ENCODE measurements around the gene EYS.

Gene EYS

DNA sequence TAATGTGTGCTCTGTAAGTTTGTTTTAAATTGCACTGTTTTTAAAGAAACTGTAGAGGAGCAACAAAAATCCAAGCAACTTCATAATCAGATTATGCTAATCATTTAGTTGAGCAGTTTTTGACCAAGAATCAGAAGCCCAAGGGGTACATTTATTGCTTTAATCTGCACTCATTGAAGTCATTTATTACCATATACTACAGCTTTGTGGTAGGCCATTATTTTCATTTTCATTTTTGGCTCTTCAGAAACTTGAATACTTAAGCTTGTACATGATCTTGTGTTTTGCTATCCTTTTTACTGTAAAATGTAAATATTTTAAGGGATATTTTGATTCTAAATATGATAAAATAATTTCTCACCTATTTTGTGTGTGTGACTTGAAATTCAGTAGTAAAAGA is 1992.9 kb downstream of the EYS start:
- no peak overlapping the region for H3K4me3 ChIP-seq (ENCODE audit: control insufficient read depth, low read depth, low read length)
- no peak for DNase-seq (ENCODE audit: low read depth)
- TF ChIP-seq, protein P1, sequence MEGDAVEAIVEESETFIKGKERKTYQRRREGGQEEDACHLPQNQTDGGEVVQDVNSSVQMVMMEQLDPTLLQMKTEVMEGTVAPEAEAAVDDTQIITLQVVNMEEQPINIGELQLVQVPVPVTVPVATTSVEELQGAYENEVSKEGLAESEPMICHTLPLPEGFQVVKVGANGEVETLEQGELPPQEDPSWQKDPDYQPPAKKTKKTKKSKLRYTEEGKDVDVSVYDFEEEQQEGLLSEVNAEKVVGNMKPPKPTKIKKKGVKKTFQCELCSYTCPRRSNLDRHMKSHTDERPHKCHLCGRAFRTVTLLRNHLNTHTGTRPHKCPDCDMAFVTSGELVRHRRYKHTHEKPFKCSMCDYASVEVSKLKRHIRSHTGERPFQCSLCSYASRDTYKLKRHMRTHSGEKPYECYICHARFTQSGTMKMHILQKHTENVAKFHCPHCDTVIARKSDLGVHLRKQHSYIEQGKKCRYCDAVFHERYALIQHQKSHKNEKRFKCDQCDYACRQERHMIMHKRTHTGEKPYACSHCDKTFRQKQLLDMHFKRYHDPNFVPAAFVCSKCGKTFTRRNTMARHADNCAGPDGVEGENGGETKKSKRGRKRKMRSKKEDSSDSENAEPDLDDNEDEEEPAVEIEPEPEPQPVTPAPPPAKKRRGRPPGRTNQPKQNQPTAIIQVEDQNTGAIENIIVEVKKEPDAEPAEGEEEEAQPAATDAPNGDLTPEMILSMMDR (conservative IDR thresholded peaks at IDR 0.05; ENCODE audit: control insufficient read depth, insufficient read depth, low read depth, low read length) = no peak

DNA sequence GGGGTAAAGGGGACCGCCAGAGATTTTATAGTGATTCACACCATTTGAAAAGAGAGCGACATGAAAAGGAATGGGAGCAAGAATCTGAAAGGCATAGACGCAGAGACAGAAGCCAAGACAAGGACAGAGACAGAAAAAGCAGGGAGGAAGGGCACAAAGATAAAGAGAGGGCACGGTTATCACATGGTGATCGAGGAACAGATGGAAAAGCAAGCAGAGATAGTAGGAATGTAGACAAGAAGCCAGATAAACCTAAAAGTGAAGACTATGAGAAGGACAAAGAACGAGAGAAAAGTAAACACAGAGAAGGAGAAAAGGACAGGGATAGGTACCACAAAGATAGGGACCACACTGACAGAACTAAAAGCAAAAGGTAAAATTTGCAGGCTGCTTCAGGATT is 1993.7 kb downstream of the EYS start:
- TF ChIP-seq, protein P1 (conservative IDR thresholded peaks at IDR 0.05; ENCODE audit: control insufficient read depth, insufficient read depth, low read depth, low read length) = no peak
- DNase-seq (ENCODE audit: low read depth) = no peak
- H3K4me3 ChIP-seq (ENCODE audit: control insufficient read depth, low read depth, low read length) = no peak overlapping the region

DNA sequence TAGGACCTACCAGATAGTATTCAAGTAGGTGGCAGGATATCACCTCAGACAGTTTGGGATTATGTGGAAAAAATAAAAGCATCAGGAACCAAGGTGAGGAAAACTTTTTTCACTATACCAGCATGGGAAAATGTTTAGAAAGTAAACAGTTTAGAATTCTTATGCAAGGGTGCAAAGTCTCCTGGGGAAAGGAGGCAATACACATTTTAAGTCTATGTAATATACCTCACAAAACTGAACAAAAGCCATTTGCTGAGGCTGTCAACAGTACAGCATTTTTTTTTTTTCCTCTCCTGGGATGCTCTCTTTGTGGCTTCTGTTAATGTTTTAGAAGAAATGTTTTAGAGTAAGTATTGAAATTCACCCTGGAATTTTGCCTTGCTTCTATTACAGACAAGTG is 1997.9 kb downstream of the EYS start:
- TF ChIP-seq, protein P1 (conservative IDR thresholded peaks at IDR 0.05; ENCODE audit: control insufficient read depth, insufficient read depth, low read depth, low read length) = no peak
- no peak for DNase-seq (ENCODE audit: low read depth)
- H3K4me3 ChIP-seq (ENCODE audit: control insufficient read depth, low read depth, low read length) = no peak overlapping the region

DNA sequence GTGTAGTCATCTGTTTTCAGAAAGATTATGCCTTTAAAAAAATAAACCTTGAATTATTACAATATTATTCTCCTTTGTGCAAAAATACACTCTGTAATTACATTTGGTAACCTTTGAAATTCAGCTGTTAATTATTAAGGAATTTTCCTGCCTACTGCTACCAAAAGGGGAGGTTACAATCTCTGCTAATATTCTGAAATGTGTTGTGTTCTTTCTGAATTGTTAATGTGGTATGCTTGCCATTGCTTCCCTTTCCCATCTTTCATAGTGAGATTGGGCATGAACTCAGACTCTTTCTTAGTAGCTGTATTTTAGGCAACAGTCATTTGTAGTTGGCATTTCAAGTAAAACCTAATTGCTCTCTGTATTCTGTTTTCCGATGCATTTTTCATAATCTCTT is 1998.4 kb downstream of the EYS start:
- H3K4me3 ChIP-seq (ENCODE audit: control insufficient read depth, low read depth, low read length) = no peak overlapping the region
- TF ChIP-seq, protein P1 (conservative IDR thresholded peaks at IDR 0.05; ENCODE audit: control insufficient read depth, insufficient read depth, low read depth, low read length) = no peak
- no peak for DNase-seq (ENCODE audit: low read depth)

DNA sequence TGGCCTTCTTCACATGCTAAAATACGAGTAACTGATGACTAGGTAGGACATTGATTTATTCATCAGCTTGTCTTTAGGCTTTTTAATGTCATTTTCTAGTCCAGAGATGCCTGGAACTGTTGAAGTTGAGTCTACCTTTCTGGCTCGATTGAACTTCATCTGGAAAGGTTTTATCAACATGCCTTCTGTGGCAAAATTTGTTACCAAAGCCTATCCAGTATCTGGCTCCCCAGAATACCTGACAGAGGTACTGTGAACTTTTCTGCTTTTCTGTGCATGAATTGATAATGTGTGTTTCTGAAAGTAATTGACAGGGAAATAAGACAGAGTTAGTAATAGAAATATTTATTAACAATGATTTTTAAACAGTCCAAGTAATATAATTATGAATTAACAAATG is 2000.4 kb downstream of the EYS start:
- H3K4me3 ChIP-seq (ENCODE audit: control insufficient read depth, low read depth, low read length) = no peak overlapping the region
- TF ChIP-seq, protein P1 (conservative IDR thresholded peaks at IDR 0.05; ENCODE audit: control insufficient read depth, insufficient read depth, low read depth, low read length) = no peak
- no peak for DNase-seq (ENCODE audit: low read depth)

DNA sequence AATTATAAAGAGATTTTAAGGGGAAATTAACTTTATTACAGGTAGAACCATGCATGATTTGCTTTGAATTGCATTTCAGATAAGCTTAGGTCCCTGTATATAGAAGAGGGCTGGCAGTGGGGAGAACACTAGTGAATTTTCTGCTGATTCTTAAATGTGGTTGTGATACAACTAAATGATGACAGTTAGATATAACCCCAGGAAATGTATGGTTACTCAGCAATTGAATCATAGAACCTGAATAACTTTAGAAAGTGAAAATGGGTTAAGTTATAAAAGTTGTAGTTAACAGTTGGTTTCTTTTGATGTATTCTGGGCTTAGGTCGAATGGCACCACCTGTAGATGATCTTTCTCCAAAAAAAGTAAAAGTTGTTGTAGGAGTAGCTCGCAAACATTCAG is 2001.3 kb downstream of the EYS start:
- DNase-seq (ENCODE audit: low read depth) = no peak
- H3K4me3 ChIP-seq (ENCODE audit: control insufficient read depth, low read depth, low read length) = no peak overlapping the region
- TF ChIP-seq, protein P1 (conservative IDR thresholded peaks at IDR 0.05; ENCODE audit: control insufficient read depth, insufficient read depth, low read depth, low read length) = no peak

DNA sequence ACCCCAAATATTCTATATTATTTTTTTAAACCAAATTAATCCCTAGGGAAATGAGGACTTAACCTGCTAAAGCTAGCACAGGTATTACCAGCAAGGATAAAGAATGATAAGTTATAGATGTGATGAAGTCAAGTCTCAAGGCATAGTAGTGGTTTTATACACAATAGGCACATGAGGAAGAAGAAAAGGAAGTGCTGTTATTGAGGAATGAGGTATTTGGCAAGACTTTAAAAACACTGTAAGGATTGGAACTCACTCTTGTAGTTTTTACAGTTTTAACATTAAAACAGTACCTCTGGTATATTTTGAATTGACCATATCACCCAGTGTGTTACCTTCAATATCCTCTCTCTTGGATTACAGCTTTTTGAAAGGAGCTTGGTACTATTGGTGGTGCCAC is 2016.8 kb downstream of the EYS start:
- no peak for DNase-seq (ENCODE audit: low read depth)
- H3K4me3 ChIP-seq (ENCODE audit: control insufficient read depth, low read depth, low read length) = no peak overlapping the region
- TF ChIP-seq, protein P1 (conservative IDR thresholded peaks at IDR 0.05; ENCODE audit: control insufficient read depth, insufficient read depth, low read depth, low read length) = no peak

All from fibroblast of mammary gland (primary cell).